HepG2 (cell line): ENCODE data around the gene NUDT8. TPM values are rescaled to one million over a fixed set of nuclear protein-coding genes. Genes with fewer than 3 reads are reported as not detected.

Experiments
- ARID2 ChIP-seq: sonication (generic); formaldehyde crosslinking; IDR thresholded peaks from 2 replicates; pipeline ENCODE4 v1.8.1; 2022; ENCODE audit warnings: mild to moderate bottlenecking, missing genetic modification reagents, borderline replicate concordance
- CBX1 ChIP-seq: IDR thresholded peaks from one replicate; pipeline ENCODE4 v1.6.1; 2016; ENCODE audit warnings: antibody characterized with exemption, low read depth
- KDM2A ChIP-seq: sonication (generic); formaldehyde crosslinking; IDR thresholded peaks from 2 replicates; pipeline ENCODE4 v1.4.0; 2020; ENCODE audit warnings: low read depth, missing genetic modification reagents, borderline replicate concordance
- MED1 ChIP-seq: sonication (generic); formaldehyde crosslinking; IDR thresholded peaks from 2 replicates; pipeline ENCODE4 v1.4.0; 2020; ENCODE audit warnings: missing genetic modification reagents
- ZMYM2 ChIP-seq: sonication (generic); formaldehyde crosslinking; IDR thresholded peaks from 2 replicates; pipeline ENCODE4 v1.8.0; 2022; ENCODE audit warnings: mild to moderate bottlenecking, missing genetic modification reagents
- ZNF614 ChIP-seq: IDR thresholded peaks from 2 replicates; pipeline ENCODE4 v1.6.1; 2018; ENCODE audit warnings: missing biosample characterization, missing genetic modification reagents, inconsistent platforms, borderline replicate concordance
- ZNF782 ChIP-seq: sonication (generic); formaldehyde crosslinking; IDR thresholded peaks from 2 replicates; pipeline ENCODE4 v1.4.0; 2020; ENCODE audit warnings: missing genetic modification reagents, mild to moderate bottlenecking, borderline replicate concordance
- polyA plus RNA-seq, 8 experiments: library from polyadenylated mRNA; depleted of rRNA in 3 of 8; stranded (reverse) in 7 of 8; unstranded in 1 of 8; fragments of >200 nt; fragmentation: Illumina TruSeq in 4 of 8; extraction: Trizol in 4 of 8; gene quantifications; 2 replicates each; pipeline versions ENCODE4 v1.2.1 to v1.2.3, GENCODE V29; 2011 to 2016; ENCODE audit warnings: low read depth in 4 of 8, missing spikeins in 1 of 8, mixed read lengths in 1 of 8; ENCODE audit not compliant: insufficient read depth in 1 of 8
- total RNA-seq, 5 experiments: library from RNA; depleted of rRNA; stranded (reverse); fragments of >200 nt; fragmentation: Illumina TruSeq; extraction: Trizol; gene quantifications; 2 replicates each; pipeline ENCODE4 v1.2.3, GENCODE V29; 2016; ENCODE audit warnings: low read depth in 1 of 5
- TF ChIP-seq, protein P1 (sequence below): sonication (generic); IDR thresholded peaks from 2 replicates; pipeline ENCODE4 v1.6.1; 2016; ENCODE audit warnings: low read depth, borderline replicate concordance
- TF ChIP-seq, protein P2 (sequence below): sonication (generic); formaldehyde crosslinking; IDR thresholded peaks from 2 replicates; pipeline ENCODE4 v1.5.1; 2020; ENCODE audit warnings: mild to moderate bottlenecking, missing genetic modification reagents, moderate library complexity
- TF ChIP-seq, protein P3 (sequence below), 2 experiments: sonication (generic) in 1 of 2; formaldehyde crosslinking in 1 of 2; IDR thresholded peaks; 2 replicates each; pipeline versions ENCODE4 v1.4.0 to v1.6.1; 2018 to 2020; ENCODE audit warnings: missing genetic modification reagents in 2 of 2, borderline replicate concordance in 1 of 2, low read depth in 1 of 2, mild to moderate bottlenecking in 1 of 2, missing biosample characterization in 1 of 2
- TF ChIP-seq, protein P4 (sequence below): sonication (generic); formaldehyde crosslinking; IDR thresholded peaks from 2 replicates; pipeline ENCODE4 v1.9.0; 2021; ENCODE audit warnings: missing genetic modification reagents, mild to moderate bottlenecking, borderline replicate concordance
- TF ChIP-seq, protein P5 (sequence below): sonication (generic); formaldehyde crosslinking; IDR thresholded peaks from 2 replicates; pipeline ENCODE4 v1.8.1; 2022; ENCODE audit warnings: mild to moderate bottlenecking, missing genetic modification reagents

NUDT8 gene
- total and polyA plus RNA-seq, 2 of the 13 experiments (the other 11 are each of a cell fraction or from before 2014, with no cell fraction given) = 6.7 to 25.8 TPM

DNA sequence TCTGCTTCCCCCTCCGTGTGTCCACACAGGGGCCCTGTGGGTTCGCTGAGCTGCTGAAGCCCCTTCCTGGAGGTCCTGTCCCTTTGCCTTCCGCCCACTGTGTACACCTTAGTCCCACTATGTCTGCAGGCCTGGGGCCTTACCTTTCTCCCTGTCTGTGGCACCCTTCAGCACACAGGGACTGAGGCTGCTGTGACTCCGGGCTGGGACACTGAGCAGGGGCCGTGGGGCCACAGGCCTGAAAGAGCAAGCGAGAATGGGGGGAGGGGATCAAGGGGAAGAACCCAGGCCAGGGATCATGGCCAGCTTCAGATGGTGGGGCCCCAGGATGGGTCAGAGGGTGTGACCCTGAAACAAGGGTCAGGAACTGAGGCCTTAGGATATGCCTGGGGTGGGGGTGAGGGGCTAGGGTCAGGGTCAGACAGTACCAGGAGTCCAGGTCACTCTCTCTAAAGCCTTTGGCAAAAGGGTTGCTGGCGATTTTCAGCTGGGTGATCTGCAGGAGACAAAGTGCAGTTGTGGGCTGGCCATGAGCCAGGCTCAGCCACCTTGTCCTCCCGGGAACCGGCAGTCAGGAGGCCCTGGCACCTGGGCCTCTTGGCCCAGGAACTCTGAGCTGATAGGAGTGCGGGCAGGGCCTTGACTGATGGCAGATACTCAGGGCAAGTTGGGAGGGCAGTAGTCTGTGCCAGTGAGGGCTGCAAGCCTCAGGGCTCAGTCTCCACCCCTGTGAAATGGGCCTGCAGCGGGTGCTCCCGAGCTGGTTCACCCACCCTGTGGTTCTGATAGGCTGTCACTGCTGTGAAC lies 2.6 kb upstream of the NUDT8 start (continued):
- TF ChIP-seq, protein P1, sequence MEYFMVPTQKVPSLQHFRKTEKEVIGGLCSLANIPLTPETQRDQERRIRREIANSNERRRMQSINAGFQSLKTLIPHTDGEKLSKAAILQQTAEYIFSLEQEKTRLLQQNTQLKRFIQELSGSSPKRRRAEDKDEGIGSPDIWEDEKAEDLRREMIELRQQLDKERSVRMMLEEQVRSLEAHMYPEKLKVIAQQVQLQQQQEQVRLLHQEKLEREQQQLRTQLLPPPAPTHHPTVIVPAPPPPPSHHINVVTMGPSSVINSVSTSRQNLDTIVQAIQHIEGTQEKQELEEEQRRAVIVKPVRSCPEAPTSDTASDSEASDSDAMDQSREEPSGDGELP = peak; percentile 92
- TF ChIP-seq, protein P2, sequence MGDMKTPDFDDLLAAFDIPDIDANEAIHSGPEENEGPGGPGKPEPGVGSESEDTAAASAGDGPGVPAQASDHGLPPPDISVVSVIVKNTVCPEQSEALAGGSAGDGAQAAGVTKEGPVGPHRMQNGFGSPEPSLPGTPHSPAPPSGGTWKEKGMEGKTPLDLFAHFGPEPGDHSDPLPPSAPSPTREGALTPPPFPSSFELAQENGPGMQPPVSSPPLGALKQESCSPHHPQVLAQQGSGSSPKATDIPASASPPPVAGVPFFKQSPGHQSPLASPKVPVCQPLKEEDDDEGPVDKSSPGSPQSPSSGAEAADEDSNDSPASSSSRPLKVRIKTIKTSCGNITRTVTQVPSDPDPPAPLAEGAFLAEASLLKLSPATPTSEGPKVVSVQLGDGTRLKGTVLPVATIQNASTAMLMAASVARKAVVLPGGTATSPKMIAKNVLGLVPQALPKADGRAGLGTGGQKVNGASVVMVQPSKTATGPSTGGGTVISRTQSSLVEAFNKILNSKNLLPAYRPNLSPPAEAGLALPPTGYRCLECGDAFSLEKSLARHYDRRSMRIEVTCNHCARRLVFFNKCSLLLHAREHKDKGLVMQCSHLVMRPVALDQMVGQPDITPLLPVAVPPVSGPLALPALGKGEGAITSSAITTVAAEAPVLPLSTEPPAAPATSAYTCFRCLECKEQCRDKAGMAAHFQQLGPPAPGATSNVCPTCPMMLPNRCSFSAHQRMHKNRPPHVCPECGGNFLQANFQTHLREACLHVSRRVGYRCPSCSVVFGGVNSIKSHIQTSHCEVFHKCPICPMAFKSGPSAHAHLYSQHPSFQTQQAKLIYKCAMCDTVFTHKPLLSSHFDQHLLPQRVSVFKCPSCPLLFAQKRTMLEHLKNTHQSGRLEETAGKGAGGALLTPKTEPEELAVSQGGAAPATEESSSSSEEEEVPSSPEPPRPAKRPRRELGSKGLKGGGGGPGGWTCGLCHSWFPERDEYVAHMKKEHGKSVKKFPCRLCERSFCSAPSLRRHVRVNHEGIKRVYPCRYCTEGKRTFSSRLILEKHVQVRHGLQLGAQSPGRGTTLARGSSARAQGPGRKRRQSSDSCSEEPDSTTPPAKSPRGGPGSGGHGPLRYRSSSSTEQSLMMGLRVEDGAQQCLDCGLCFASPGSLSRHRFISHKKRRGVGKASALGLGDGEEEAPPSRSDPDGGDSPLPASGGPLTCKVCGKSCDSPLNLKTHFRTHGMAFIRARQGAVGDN (CRISPR knock-in tag) = peak; percentile 74
- peak; percentile 43; the same call in 1 of the 2 replicates for TF ChIP-seq ZNF614
- TF ChIP-seq, protein P3, sequence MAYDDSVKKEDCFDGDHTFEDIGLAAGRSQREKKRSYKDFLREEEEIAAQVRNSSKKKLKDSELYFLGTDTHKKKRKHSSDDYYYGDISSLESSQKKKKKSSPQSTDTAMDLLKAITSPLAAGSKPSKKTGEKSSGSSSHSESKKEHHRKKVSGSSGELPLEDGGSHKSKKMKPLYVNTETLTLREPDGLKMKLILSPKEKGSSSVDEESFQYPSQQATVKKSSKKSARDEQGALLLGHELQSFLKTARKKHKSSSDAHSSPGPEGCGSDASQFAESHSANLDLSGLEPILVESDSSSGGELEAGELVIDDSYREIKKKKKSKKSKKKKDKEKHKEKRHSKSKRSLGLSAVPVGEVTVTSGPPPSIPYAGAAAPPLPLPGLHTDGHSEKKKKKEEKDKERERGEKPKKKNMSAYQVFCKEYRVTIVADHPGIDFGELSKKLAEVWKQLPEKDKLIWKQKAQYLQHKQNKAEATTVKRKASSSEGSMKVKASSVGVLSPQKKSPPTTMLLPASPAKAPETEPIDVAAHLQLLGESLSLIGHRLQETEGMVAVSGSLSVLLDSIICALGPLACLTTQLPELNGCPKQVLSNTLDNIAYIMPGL (CRISPR knock-in tag; IDR thresholded peaks at IDR 0.05; ENCODE audit: borderline replicate concordance in 1 of 2, low read depth in 1 of 2) = peak in 1 of 2 experiments; percentile 70; a peak in 2 of 4 replicates
- no peak for TF ChIP-seq ARID2 (CRISPR knock-in tag)
- peak; percentile 93 for TF ChIP-seq ZMYM2 (CRISPR knock-in tag)
- TF ChIP-seq MED1 = peak; percentile 67
- TF ChIP-seq, protein P4, sequence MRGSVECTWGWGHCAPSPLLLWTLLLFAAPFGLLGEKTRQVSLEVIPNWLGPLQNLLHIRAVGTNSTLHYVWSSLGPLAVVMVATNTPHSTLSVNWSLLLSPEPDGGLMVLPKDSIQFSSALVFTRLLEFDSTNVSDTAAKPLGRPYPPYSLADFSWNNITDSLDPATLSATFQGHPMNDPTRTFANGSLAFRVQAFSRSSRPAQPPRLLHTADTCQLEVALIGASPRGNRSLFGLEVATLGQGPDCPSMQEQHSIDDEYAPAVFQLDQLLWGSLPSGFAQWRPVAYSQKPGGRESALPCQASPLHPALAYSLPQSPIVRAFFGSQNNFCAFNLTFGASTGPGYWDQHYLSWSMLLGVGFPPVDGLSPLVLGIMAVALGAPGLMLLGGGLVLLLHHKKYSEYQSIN (CRISPR knock-in tag) = no peak
- TF ChIP-seq KDM2A (CRISPR knock-in tag) = peak; percentile 50; the same call in 1 of the 2 replicates
- TF ChIP-seq CBX1 = peak; percentile 25
- TF ChIP-seq, protein P5, sequence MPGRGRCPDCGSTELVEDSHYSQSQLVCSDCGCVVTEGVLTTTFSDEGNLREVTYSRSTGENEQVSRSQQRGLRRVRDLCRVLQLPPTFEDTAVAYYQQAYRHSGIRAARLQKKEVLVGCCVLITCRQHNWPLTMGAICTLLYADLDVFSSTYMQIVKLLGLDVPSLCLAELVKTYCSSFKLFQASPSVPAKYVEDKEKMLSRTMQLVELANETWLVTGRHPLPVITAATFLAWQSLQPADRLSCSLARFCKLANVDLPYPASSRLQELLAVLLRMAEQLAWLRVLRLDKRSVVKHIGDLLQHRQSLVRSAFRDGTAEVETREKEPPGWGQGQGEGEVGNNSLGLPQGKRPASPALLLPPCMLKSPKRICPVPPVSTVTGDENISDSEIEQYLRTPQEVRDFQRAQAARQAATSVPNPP (CRISPR knock-in tag) = peak; percentile 54; the same call in 1 of the 2 replicates
- 0 out of 2 replicates have a peak, but pooled peaks have one; percentile 76 for TF ChIP-seq ZNF782 (CRISPR knock-in tag)
